GM10266 (cell line): Measurements from ENCODE around the gene GPR62.

Experiments
- DNase-seq: peaks from one replicate; pipeline ENCODE4 v3.0.0; 2012; ENCODE audit errors: extremely low spot score
- TF ChIP-seq, protein P1 (sequence below): IDR thresholded peaks from 2 replicates; pipeline ENCODE4 v1.5.1; 2012; ENCODE audit warnings: mild to moderate bottlenecking, low read depth; ENCODE audit not compliant: control insufficient read depth, insufficient read depth; ENCODE audit errors: missing control alignments

Gene GPR62

DNA sequence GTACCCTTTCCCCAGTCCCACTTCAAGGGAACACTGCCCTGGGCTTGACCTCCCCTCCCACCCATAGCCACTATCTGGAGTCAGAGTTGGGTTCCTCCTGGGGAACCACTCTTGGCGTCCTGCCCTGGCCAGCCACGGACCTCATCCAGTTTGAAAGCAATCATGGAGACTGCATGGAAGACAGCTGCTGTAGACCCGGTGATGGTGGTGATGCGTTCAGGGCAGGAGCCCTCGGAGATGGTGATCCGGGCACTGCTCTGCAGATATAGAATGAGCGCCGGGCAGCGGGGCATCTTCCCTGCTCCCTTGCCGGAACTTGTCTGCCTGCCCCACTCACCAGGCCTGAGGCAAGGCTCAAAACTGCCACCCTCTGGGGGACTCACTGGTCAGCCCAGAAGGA is 5.2 kb downstream of the GPR62 start:
- TF ChIP-seq, protein P1, sequence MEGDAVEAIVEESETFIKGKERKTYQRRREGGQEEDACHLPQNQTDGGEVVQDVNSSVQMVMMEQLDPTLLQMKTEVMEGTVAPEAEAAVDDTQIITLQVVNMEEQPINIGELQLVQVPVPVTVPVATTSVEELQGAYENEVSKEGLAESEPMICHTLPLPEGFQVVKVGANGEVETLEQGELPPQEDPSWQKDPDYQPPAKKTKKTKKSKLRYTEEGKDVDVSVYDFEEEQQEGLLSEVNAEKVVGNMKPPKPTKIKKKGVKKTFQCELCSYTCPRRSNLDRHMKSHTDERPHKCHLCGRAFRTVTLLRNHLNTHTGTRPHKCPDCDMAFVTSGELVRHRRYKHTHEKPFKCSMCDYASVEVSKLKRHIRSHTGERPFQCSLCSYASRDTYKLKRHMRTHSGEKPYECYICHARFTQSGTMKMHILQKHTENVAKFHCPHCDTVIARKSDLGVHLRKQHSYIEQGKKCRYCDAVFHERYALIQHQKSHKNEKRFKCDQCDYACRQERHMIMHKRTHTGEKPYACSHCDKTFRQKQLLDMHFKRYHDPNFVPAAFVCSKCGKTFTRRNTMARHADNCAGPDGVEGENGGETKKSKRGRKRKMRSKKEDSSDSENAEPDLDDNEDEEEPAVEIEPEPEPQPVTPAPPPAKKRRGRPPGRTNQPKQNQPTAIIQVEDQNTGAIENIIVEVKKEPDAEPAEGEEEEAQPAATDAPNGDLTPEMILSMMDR, result no peak
- DNase-seq, result no peak

DNA sequence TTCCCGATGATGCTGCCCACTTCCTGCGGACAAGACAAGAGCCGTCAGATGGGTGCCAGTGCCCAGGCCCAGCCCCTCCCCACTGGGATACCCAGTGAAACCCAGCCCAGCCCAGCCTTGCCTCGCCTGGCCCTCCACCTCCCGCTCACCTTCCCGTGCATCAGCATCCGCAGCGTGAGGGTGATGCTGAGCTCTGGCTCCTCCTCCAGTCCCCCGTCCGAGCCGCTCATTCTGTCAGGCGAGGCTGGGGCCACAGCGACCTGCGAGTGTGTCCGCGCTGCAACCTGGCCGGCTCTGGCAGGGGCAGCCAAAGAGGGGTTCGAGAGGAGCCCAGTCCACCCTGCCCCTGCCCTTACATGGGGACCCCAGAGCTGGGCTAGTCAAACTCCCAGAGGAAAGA is 5.8 kb downstream of the GPR62 start:
- TF ChIP-seq, protein P1, result no peak

GRCh38 chr3:51961602-51962569 is 6.7 kb downstream of the GPR62 start:
- TF ChIP-seq, protein P1, result no peak
- no peak for DNase-seq

More for the DNA sequence above, 5.8 kb downstream of the GPR62 start:
- no peak for DNase-seq

DNA sequence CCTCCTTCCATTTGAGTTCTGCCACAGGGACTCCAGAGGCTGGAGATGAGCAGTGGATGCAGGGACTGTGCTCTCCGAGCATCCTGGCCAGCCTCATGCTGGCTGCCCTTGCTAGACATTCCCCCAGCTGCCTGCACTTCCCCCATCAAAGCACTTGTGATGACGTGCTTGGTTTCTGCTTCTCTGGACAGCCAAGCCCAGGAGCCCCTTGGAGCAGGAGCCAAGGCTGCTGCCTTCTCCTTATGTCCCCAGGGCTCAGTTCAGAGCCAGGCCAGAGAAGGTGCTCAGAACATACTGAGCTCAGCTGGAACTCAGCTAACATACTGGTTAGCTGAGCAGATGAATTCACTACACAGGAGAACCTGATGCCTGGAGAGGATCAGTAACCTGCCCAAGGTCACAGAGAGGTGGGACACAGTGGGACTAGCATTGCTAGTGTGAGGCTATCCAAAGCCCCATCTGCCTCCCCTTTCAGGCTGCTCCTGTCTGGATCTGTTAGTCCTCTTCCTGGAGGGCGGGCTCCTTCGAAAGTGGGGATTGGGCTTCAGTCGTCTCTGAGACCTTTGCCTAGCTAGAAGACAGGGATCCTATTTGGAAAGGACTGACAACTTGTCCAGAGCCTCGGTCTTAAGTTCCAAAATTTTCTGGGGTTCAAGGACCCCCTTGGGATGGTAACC is 7.8 kb downstream of the GPR62 start:
- no peak for DNase-seq
- TF ChIP-seq, protein P1, result no peak

- no peak for DNase-seq
- TF ChIP-seq, protein P1, result no peak
Observed at GRCh38 chr3:51963951-51964451, 8.8 kb downstream of the GPR62 start.

DNA sequence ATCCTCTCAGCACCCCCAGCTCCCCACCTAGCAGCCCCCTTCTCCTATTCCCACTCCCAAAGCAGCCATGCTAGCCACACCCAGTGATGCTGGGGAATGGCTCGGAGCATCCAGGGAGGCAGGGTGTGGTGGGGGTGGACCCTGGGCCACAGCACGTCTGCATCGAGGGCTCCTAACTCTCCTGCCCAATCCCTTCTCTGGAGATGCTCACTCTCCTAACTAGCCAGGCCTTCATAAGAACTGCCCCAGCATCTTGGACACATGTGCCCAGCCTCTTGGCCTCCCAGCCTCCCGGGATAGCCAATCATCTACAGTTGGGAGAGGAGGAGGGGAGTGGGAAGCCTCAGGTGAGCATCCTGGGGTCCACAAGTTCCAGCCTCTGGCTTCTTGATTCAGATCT is 9.3 kb downstream of the GPR62 start:
- DNase-seq, result no peak
- TF ChIP-seq, protein P1, result no peak

DNA sequence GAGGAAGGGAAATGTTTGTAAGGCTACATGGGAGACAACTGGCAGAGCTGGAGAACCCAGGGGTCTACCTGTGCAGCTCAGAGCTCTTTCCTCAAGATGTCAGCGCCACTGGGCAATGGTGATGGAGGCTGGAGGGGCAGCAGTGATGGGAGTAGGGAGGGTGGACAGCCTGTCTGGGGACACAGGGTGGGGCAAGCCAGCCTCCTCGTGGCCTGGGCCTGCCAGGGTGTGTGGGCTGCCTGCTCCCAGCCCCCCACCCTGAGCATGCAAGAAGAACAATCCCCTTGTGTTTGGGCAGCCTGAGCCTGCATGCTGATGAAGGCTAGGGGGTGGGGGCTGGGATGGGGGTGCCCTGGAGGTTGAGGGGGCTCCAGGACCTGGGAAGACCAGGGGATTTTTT is 10.8 kb downstream of the GPR62 start:
- no peak for DNase-seq
- TF ChIP-seq, protein P1, result no peak
